ENCODE results near the gene VTN.

- TF ChIP-seq CTCF (IDR thresholded peaks at IDR 0.05) (no peak), POLR2AphosphoS5 (IDR thresholded peaks at IDR 0.05) (no peak), POLR2A (IDR thresholded peaks at IDR 0.05) (no peak)
Measured at GRCh38 chr17:28369684-28370034, 448 bp downstream of the VTN start.

Measured in stomach (tissue), 4 donors.